ENCODE data around the gene CNIH4.

GRCh38 chr1:224411766-224412165 is 55.1 kb downstream of the CNIH4 start:
- no peak for TF ChIP-seq POLR2A (IDR thresholded peaks at IDR 0.05)
- TF ChIP-seq, protein P1, sequence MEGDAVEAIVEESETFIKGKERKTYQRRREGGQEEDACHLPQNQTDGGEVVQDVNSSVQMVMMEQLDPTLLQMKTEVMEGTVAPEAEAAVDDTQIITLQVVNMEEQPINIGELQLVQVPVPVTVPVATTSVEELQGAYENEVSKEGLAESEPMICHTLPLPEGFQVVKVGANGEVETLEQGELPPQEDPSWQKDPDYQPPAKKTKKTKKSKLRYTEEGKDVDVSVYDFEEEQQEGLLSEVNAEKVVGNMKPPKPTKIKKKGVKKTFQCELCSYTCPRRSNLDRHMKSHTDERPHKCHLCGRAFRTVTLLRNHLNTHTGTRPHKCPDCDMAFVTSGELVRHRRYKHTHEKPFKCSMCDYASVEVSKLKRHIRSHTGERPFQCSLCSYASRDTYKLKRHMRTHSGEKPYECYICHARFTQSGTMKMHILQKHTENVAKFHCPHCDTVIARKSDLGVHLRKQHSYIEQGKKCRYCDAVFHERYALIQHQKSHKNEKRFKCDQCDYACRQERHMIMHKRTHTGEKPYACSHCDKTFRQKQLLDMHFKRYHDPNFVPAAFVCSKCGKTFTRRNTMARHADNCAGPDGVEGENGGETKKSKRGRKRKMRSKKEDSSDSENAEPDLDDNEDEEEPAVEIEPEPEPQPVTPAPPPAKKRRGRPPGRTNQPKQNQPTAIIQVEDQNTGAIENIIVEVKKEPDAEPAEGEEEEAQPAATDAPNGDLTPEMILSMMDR (IDR thresholded peaks at IDR 0.05) = no peak

Data from thyroid gland (tissue), 4 donors.